PC-9 (cell line): ENCODE results near the gene CECR2.

Experiments used
- EZH2 ChIP-seq: fragments of 200-600 bp; sonication (generic); IDR thresholded peaks from 2 replicates; pipeline ENCODE4 v1.8.0; 2017; ENCODE audit warnings: antibody characterized with exemption, low read depth
- TF ChIP-seq, protein P1 (sequence below): fragments of 200-600 bp; sonication (generic); conservative IDR thresholded peaks from 2 replicates; pipeline ENCODE4 v1.6.1; 2017; ENCODE audit warnings: mixed run types, antibody characterized with exemption, mild to moderate bottlenecking, moderate library complexity

GRCh38 chr22:17589810-17590375 is 220.6 kb downstream of the CECR2 start:
- no peak for TF ChIP-seq EZH2
- TF ChIP-seq, protein P1, sequence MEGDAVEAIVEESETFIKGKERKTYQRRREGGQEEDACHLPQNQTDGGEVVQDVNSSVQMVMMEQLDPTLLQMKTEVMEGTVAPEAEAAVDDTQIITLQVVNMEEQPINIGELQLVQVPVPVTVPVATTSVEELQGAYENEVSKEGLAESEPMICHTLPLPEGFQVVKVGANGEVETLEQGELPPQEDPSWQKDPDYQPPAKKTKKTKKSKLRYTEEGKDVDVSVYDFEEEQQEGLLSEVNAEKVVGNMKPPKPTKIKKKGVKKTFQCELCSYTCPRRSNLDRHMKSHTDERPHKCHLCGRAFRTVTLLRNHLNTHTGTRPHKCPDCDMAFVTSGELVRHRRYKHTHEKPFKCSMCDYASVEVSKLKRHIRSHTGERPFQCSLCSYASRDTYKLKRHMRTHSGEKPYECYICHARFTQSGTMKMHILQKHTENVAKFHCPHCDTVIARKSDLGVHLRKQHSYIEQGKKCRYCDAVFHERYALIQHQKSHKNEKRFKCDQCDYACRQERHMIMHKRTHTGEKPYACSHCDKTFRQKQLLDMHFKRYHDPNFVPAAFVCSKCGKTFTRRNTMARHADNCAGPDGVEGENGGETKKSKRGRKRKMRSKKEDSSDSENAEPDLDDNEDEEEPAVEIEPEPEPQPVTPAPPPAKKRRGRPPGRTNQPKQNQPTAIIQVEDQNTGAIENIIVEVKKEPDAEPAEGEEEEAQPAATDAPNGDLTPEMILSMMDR, result no peak
